ENCODE results near the gene ZNF555.

The ZNF555 gene

GRCh38 chr19:2795827-2796658 is 45.2 kb upstream of the ZNF555 start:
- H3K36me3 ChIP-seq = peaks cover 45% of the 10 kb centered on the region

GRCh38 chr19:2796659-2797266 is 44.5 kb upstream of the ZNF555 start:
- no peaks in the 10 kb centered on the region for H3K9me3 ChIP-seq
- no peaks in the 10 kb centered on the region for H3K4me1 ChIP-seq (ENCODE audit: control insufficient read depth in 1 of 2, insufficient read depth in 1 of 2, low read depth in 1 of 2, low read length in 1 of 2)
- peaks cover 41% of the 10 kb centered on the region for H3K36me3 ChIP-seq
- TF ChIP-seq CTCF (IDR thresholded peaks at IDR 0.05) = no peak
- H3K27me3 ChIP-seq = no peaks in the 10 kb centered on the region
- H3K4me3 ChIP-seq (ENCODE audit: low read depth in 1 of 2, low read length in 1 of 2) = no peak overlapping the region
- no peak overlapping the region for H3K27ac ChIP-seq

More at GRCh38 chr19:2795827-2796658, 45.2 kb upstream of the ZNF555 start:
- Histone ChIP-seq H3K4me3 (ENCODE audit: low read depth in 1 of 2, low read length in 1 of 2) (no peak overlapping the region), H3K9me3 (no peaks in the 10 kb centered on the region), H3K27me3 (no peaks in the 10 kb centered on the region), H3K4me1 (ENCODE audit: control insufficient read depth in 1 of 2, insufficient read depth in 1 of 2, low read depth in 1 of 2, low read length in 1 of 2) (no peaks in the 10 kb centered on the region), H3K27ac (no peak overlapping the region)
- TF ChIP-seq CTCF (IDR thresholded peaks at IDR 0.05) = no peak

GRCh38 chr19:2797280-2797679 is 44.0 kb upstream of the ZNF555 start:
- H3K27ac ChIP-seq = no peak overlapping the region
- H3K36me3 ChIP-seq = peaks cover 41% of the 10 kb centered on the region
- no peaks in the 10 kb centered on the region for H3K9me3 ChIP-seq
- H3K27me3 ChIP-seq = no peaks in the 10 kb centered on the region
- no peak for TF ChIP-seq CTCF (IDR thresholded peaks at IDR 0.05)
- no peak overlapping the region for H3K4me3 ChIP-seq (ENCODE audit: low read depth in 1 of 2, low read length in 1 of 2)
- no peaks in the 10 kb centered on the region for H3K4me1 ChIP-seq (ENCODE audit: control insufficient read depth in 1 of 2, insufficient read depth in 1 of 2, low read depth in 1 of 2, low read length in 1 of 2)

GRCh38 chr19:2798158-2798685 is 43.1 kb upstream of the ZNF555 start:
- no peaks in the 10 kb centered on the region for H3K27me3 ChIP-seq
- no peak for TF ChIP-seq CTCF (IDR thresholded peaks at IDR 0.05)
- no peak overlapping the region for H3K27ac ChIP-seq
- H3K4me1 ChIP-seq (ENCODE audit: control insufficient read depth in 1 of 2, insufficient read depth in 1 of 2, low read depth in 1 of 2, low read length in 1 of 2) = no peaks in the 10 kb centered on the region
- H3K9me3 ChIP-seq = no peaks in the 10 kb centered on the region
- no peak overlapping the region for H3K4me3 ChIP-seq (ENCODE audit: low read depth in 1 of 2, low read length in 1 of 2)
- peaks cover 47% of the 10 kb centered on the region for H3K36me3 ChIP-seq

- Histone ChIP-seq H3K27me3 (no peaks in the 10 kb centered on the region), H3K4me1 (ENCODE audit: control insufficient read depth in 1 of 2, insufficient read depth in 1 of 2, low read depth in 1 of 2, low read length in 1 of 2) (no peaks in the 10 kb centered on the region), H3K9me3 (no peaks in the 10 kb centered on the region), H3K27ac (no peak overlapping the region), H3K36me3 (peaks cover 51% of the 10 kb centered on the region), H3K4me3 (ENCODE audit: low read depth in 1 of 2, low read length in 1 of 2) (no peak overlapping the region)
- no peak for TF ChIP-seq CTCF (IDR thresholded peaks at IDR 0.05)
These were observed 42.5 kb upstream of the ZNF555 start for GRCh38 chr19:2798733-2799132.

All from neutrophil (primary cell).